Smooth muscle cell (in vitro differentiated cells): ENCODE data around the gene GLYATL2. TPM values are rescaled to one million over a fixed set of nuclear protein-coding genes. Genes with fewer than 3 reads are reported as not detected.

Source experiments
- DNase-seq: peaks from one replicate; lab custom pipeline; 2025; ENCODE audit not compliant: unreplicated experiment; lab: John Stamatoyannopoulos, UW
- H2AFZ ChIP-seq: fragments of 200-600 bp; sonication (generic); 2 replicates; pipeline ENCODE4 v1.6.0; 2016; ENCODE audit warnings: antibody characterized with exemption, low read depth, mild to moderate bottlenecking
- H3F3A ChIP-seq: fragments of 200-600 bp; sonication (generic); 2 replicates; pipeline ENCODE4 v1.6.0; 2017; ENCODE audit warnings: antibody characterized with exemption, low read depth
- H3K27ac ChIP-seq: fragments of 200-600 bp; sonication (generic); 2 replicates; pipeline ENCODE4 v1.5.1; 2016; ENCODE audit warnings: low read depth, mild to moderate bottlenecking
- H3K27me3 ChIP-seq: fragments of 200-600 bp; sonication (generic); 2 replicates; pipeline ENCODE4 v1.6.1; 2016; ENCODE audit warnings: low read depth, mild to moderate bottlenecking
- H3K36me3 ChIP-seq: fragments of 200-600 bp; sonication (generic); 2 replicates; pipeline ENCODE4 v1.5.1; 2016; ENCODE audit warnings: low read depth
- H3K4me1 ChIP-seq: fragments of 200-600 bp; sonication (generic); 2 replicates; pipeline ENCODE4 v1.5.1; 2016; ENCODE audit warnings: low read depth
- H3K4me2 ChIP-seq: fragments of 200-600 bp; sonication (generic); 2 replicates; pipeline ENCODE4 v1.6.0; 2016; ENCODE audit warnings: mild to moderate bottlenecking
- H3K4me3 ChIP-seq: fragments of 200-600 bp; sonication (generic); 2 replicates; pipeline ENCODE4 v1.5.1; 2016; ENCODE audit warnings: mild to moderate bottlenecking
- H3K79me2 ChIP-seq: fragments of 200-600 bp; sonication (generic); 2 replicates; pipeline ENCODE4 v1.6.0; 2016; ENCODE audit warnings: low read depth, mild to moderate bottlenecking
- H3K9ac ChIP-seq: fragments of 200-600 bp; sonication (generic); 2 replicates; pipeline ENCODE4 v1.6.0; 2016; ENCODE audit warnings: low read depth
- H3K9me3 ChIP-seq: fragments of 200-600 bp; sonication (generic); replicated peaks from 2 replicates; pipeline ENCODE4 v1.5.1; 2016; ENCODE audit warnings: low read depth
- H4K20me1 ChIP-seq: fragments of 200-600 bp; sonication (generic); 2 replicates; pipeline ENCODE4 v1.6.0; 2016; ENCODE audit warnings: low read depth
- WGBS: methylation state at CpG from one replicate; pipeline ENCODE4 v1.1.7; 2016; ENCODE audit warnings: low lambda C conversion rate; 5-methylcytosine and 5-hydroxymethylcytosine counted together
- polyA plus RNA-seq: library from polyadenylated mRNA; unstranded; fragments of >200 nt; fragmentation: Nextera tagmentation; extraction: Ambion mirVana; gene quantifications from 2 replicates; pipeline ENCODE4 v1.2.1, GENCODE V29; 2016
- total RNA-seq: library from RNA; depleted of rRNA; stranded (reverse); fragments of >200 nt; gene quantifications from 2 replicates; pipeline ENCODE4 v1.2.3, GENCODE V29; 2014
- TF ChIP-seq, protein P1 (sequence below): fragments of 200-600 bp; sonication (generic); IDR thresholded peaks from 2 replicates; pipeline ENCODE4 v1.5.1; 2017; ENCODE audit warnings: borderline replicate concordance, mild to moderate bottlenecking, antibody characterized with exemption; ENCODE audit not compliant: insufficient read depth, poor library complexity, severe bottlenecking

The GLYATL2 gene
- total and polyA plus RNA-seq, 2 experiments from 2014 or later, result 0.09 to 1.6 TPM

DNA sequence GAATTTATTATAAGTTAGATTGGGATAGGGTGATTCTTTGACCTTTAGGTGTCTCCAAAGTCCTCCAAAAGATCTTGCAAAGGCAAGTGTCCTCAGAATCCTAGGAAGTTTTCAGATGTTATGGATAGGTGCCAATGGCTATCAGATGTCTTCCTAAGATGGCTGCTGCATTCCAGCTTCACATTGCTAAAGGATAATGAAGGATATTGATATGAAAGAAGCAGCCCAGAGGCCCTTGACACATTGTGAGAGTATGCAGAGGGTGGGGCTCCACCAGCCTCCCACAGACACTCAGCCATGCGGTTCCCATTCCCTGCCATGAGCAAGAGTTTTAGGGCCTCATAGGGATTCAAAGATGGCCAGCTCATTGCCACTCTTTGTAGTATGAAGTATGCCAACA, 22.3 kb upstream of the GLYATL2 start:
- H3K36me3 ChIP-seq, result no peaks in the 10 kb centered on the region
- H3K27ac ChIP-seq, result no peak overlapping the region
- no peak overlapping the region for H2AFZ ChIP-seq
- no peak overlapping the region for H3K9ac ChIP-seq
- H3K4me3 ChIP-seq, result no peak overlapping the region
- 93% methylated on average over 1 of the region's 1 CpG for WGBS
- TF ChIP-seq, protein P1, sequence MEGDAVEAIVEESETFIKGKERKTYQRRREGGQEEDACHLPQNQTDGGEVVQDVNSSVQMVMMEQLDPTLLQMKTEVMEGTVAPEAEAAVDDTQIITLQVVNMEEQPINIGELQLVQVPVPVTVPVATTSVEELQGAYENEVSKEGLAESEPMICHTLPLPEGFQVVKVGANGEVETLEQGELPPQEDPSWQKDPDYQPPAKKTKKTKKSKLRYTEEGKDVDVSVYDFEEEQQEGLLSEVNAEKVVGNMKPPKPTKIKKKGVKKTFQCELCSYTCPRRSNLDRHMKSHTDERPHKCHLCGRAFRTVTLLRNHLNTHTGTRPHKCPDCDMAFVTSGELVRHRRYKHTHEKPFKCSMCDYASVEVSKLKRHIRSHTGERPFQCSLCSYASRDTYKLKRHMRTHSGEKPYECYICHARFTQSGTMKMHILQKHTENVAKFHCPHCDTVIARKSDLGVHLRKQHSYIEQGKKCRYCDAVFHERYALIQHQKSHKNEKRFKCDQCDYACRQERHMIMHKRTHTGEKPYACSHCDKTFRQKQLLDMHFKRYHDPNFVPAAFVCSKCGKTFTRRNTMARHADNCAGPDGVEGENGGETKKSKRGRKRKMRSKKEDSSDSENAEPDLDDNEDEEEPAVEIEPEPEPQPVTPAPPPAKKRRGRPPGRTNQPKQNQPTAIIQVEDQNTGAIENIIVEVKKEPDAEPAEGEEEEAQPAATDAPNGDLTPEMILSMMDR, result no peak
- H3K9me3 ChIP-seq, result no peaks in the 10 kb centered on the region
- no peak overlapping the region for H3K4me2 ChIP-seq
- H3F3A ChIP-seq, result no peaks in the 10 kb centered on the region
- DNase-seq, result no peak
- no peaks in the 10 kb centered on the region for H4K20me1 ChIP-seq
- H3K27me3 ChIP-seq, result no peaks in the 10 kb centered on the region
- no peaks in the 10 kb centered on the region for H3K79me2 ChIP-seq
- no peaks in the 10 kb centered on the region for H3K4me1 ChIP-seq

DNA sequence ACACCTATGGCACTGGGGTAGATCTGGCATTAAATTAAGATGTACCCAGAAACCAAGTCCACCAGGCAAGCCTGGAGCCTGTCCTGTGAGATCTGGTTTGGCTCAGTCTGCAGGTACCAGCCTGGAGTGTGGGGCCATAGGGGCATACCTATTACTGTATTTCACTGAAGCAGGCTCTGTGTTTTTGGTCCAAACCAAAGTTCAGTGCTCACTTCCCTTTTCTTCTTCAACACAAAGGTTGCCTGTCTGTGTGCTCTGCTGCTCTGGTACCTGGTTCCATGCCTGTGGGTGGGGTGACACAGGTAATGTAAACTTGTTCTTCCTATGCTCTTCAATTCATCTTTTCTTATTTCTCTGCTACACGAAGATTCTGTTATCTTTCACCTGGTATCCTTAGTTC, 19.8 kb upstream of the GLYATL2 start:
- Histone ChIP-seq H3K4me1 (no peaks in the 10 kb centered on the region), H3K36me3 (no peaks in the 10 kb centered on the region), H3K4me2 (no peak overlapping the region), H3K9ac (no peak overlapping the region), H3K79me2 (no peaks in the 10 kb centered on the region), H3K27ac (no peak overlapping the region), H3K9me3 (no peaks in the 10 kb centered on the region), H4K20me1 (no peaks in the 10 kb centered on the region), H3F3A (no peaks in the 10 kb centered on the region), H3K4me3 (no peak overlapping the region), H2AFZ (no peak overlapping the region), H3K27me3 (no peaks in the 10 kb centered on the region)
- WGBS, result 0% methylated on average over 1 of the region's 1 CpG
- TF ChIP-seq, protein P1, result no peak
- no peak for DNase-seq

DNA sequence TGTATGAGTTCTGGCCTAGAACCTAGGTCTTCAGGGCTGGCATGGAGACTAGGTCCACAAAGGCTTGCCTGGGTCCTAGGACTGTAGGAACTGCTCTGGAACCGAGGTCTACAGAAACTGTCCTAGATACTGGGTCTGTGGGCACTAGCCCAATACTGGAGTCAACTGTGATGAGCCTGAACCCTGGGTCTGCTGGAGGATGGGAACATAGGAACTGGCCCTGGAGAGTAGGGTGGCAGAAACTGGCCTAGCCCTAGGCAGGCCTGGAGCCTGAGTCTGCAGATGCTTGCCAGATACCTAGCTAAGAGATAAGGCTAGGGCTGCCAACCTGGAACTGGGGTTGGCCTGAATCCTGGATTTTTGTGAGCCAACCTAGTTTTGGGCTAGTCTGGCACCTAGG, 19.2 kb upstream of the GLYATL2 start:
- H3K9me3 ChIP-seq, result no peaks in the 10 kb centered on the region
- TF ChIP-seq, protein P1, result no peak
- no peaks in the 10 kb centered on the region for H3F3A ChIP-seq
- H3K4me1 ChIP-seq, result no peaks in the 10 kb centered on the region
- H2AFZ ChIP-seq, result no peak overlapping the region
- WGBS, result 38% methylated on average over 1 of the region's 1 CpG
- no peak overlapping the region for H3K4me2 ChIP-seq
- no peak overlapping the region for H3K27ac ChIP-seq
- no peaks in the 10 kb centered on the region for H4K20me1 ChIP-seq
- H3K79me2 ChIP-seq, result no peaks in the 10 kb centered on the region
- H3K9ac ChIP-seq, result no peak overlapping the region
- no peak overlapping the region for H3K4me3 ChIP-seq
- no peaks in the 10 kb centered on the region for H3K27me3 ChIP-seq
- DNase-seq, result no peak
- H3K36me3 ChIP-seq, result no peaks in the 10 kb centered on the region

DNA sequence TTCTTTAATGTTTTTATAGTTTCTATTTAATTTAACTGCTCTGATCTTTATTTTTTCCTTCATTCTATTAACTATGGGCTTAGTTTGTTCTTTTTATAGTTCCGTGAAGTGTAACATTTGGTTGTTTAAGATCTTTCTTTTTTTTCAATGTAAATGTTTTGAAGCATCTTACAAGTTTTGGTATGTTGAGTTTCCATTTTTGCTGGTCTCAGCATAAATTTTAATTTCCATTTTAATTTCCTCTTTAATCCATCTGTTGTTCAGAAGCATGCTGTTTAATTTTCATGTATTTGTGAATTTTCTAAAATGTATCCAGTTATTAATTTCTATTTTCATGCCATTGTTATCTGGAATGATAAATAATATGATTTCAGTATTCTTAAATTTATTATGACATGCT, 17.0 kb upstream of the GLYATL2 start:
- no peak for DNase-seq
- H3K4me1 ChIP-seq, result no peaks in the 10 kb centered on the region
- no peaks in the 10 kb centered on the region for H3F3A ChIP-seq
- no peak overlapping the region for H3K4me2 ChIP-seq
- WGBS, result 77% methylated on average over 1 of the region's 1 CpG
- no peak overlapping the region for H2AFZ ChIP-seq
- no peaks in the 10 kb centered on the region for H3K27me3 ChIP-seq
- TF ChIP-seq, protein P1, result no peak
- H3K79me2 ChIP-seq, result no peaks in the 10 kb centered on the region
- H3K9ac ChIP-seq, result no peak overlapping the region
- H3K9me3 ChIP-seq, result no peaks in the 10 kb centered on the region
- no peak overlapping the region for H3K4me3 ChIP-seq
- no peaks in the 10 kb centered on the region for H4K20me1 ChIP-seq
- H3K36me3 ChIP-seq, result no peaks in the 10 kb centered on the region
- H3K27ac ChIP-seq, result no peak overlapping the region
